Eye (tissue), 1 donor: ENCODE results near the gene PCOLCE2.
"Not testable (repeated sequence)": the region's sequence is repeated elsewhere in the genome, so short reads cannot be mapped to it uniquely, and the experiment has no call there.

ENCODE experiments used
- DNase-seq: peaks from one replicate; pipeline ENCODE4 v3.0.0-alpha.2; 2015

The PCOLCE2 gene

GRCh38 chr3:142898346-142899213, 9.7 kb upstream of the PCOLCE2 start:
- DNase-seq = no peak

GRCh38 chr3:142897807-142898206, 8.9 kb upstream of the PCOLCE2 start:
- no peak for DNase-seq

GRCh38 chr3:142896996-142897395, 8.1 kb upstream of the PCOLCE2 start:
- DNase-seq = no peak

- DNase-seq = no peak
Measured at GRCh38 chr3:142896201-142896755, 7.4 kb upstream of the PCOLCE2 start.

- no peak for DNase-seq
Measured at GRCh38 chr3:142894493-142894892, 5.6 kb upstream of the PCOLCE2 start.

GRCh38 chr3:142892714-142893113, 3.8 kb upstream of the PCOLCE2 start:
- DNase-seq = no peak

- no peak for DNase-seq
Measured at GRCh38 chr3:142890592-142890991, 1.7 kb upstream of the PCOLCE2 start.

GRCh38 chr3:142889212-142890014, 530 bp upstream of the PCOLCE2 start:
- no peak for DNase-seq

- peak; percentile 76 for DNase-seq
Measured at GRCh38 chr3:142888099-142888480, 793 bp downstream of the PCOLCE2 start.

GRCh38 chr3:142886940-142887339, 1.9 kb downstream of the PCOLCE2 start:
- DNase-seq = no peak

GRCh38 chr3:142886021-142886420, 2.9 kb downstream of the PCOLCE2 start:
- no peak for DNase-seq

- DNase-seq = no peak
Measured at GRCh38 chr3:142884531-142884930, 4.4 kb downstream of the PCOLCE2 start.

- not testable (repeated sequence) for DNase-seq
Measured at GRCh38 chr3:142883534-142883933, 5.3 kb downstream of the PCOLCE2 start.

GRCh38 chr3:142881445-142882224, 7.2 kb downstream of the PCOLCE2 start:
- DNase-seq = no peak

GRCh38 chr3:142878649-142879300, 10.1 kb downstream of the PCOLCE2 start:
- no peak for DNase-seq

GRCh38 chr3:142876417-142876816, 12.5 kb downstream of the PCOLCE2 start:
- no peak for DNase-seq

- DNase-seq = no peak
Measured at GRCh38 chr3:142875583-142876207, 13.2 kb downstream of the PCOLCE2 start.

- DNase-seq = no peak
Measured at GRCh38 chr3:142875099-142875498, 13.8 kb downstream of the PCOLCE2 start.

GRCh38 chr3:142868382-142868781, 20.5 kb downstream of the PCOLCE2 start:
- DNase-seq = not testable (repeated sequence)

- DNase-seq = no peak
Measured at GRCh38 chr3:142866841-142867631, 21.8 kb downstream of the PCOLCE2 start.
